ENCODE results near the gene C3orf38. TPM values are rescaled to one million over a fixed set of nuclear protein-coding genes. Genes with fewer than 3 reads are reported as not detected.
"Not testable (repeated sequence)": the region's sequence is repeated elsewhere in the genome, so short reads cannot be mapped to it uniquely, and the experiment has no call there.

C3orf38 gene
- total RNA-seq, 4 donors from 2014 or later: 14.0 to 19.9 (median 18.3) TPM

DNA sequence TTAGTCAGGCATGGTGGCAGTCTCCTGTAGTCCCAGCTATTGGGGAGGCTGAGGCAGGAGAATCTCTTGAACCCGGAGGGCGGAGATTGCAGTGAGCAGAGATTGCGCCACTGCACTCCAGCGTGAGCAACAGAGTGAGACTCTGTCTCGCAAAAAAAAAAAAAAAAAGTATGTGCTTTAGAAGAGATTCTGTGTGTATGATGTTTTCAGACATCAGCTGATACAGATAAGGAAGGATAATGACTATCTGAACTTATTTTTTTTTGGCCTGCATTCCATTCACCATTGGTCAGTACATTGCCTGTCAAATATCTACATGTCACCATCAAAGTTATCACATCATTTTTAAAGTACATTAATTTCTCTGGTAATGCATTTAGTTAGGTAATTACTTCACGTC, 17.4 kb downstream of the C3orf38 start:
- no peak for DNase-seq (ENCODE audit: low spot score in 2 of 2)
- TF ChIP-seq, protein P1, sequence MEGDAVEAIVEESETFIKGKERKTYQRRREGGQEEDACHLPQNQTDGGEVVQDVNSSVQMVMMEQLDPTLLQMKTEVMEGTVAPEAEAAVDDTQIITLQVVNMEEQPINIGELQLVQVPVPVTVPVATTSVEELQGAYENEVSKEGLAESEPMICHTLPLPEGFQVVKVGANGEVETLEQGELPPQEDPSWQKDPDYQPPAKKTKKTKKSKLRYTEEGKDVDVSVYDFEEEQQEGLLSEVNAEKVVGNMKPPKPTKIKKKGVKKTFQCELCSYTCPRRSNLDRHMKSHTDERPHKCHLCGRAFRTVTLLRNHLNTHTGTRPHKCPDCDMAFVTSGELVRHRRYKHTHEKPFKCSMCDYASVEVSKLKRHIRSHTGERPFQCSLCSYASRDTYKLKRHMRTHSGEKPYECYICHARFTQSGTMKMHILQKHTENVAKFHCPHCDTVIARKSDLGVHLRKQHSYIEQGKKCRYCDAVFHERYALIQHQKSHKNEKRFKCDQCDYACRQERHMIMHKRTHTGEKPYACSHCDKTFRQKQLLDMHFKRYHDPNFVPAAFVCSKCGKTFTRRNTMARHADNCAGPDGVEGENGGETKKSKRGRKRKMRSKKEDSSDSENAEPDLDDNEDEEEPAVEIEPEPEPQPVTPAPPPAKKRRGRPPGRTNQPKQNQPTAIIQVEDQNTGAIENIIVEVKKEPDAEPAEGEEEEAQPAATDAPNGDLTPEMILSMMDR (IDR thresholded peaks at IDR 0.05): no peak
- TF ChIP-seq POLR2A (IDR thresholded peaks at IDR 0.05): no peak
- intact Hi-C loops (cut with DNase I; ENCODE audit: low total_unique reads): no loop called here
- H3K4me3 ChIP-seq (ENCODE audit: low read depth, poor library complexity, severe bottlenecking): no peak overlapping the region
- WGBS, 2 donors: 96 to 99% methylated on average over 6 of the region's 6 CpGs

DNA sequence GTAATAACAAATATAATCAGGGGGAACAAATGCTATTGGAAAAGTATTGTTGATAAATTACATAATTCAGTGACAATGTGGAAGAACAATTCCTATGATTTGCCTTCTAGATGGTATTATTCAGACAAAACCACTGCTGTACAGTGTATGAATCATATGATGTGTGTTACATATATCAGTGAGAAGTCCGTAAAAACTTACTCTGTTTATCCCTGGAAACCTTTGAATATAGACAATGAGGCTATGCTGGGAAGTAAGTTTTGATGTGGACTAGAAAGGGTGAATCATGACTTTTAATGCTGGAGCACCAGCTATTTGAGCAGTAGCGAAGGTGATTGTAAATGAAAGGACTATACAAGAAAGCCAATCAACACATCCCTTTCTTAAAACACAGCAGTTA, 17.9 kb downstream of the C3orf38 start:
- intact Hi-C loops (cut with DNase I; ENCODE audit: low total_unique reads): no loop called here
- WGBS, 2 donors: 93 to 95% methylated on average over 2 of the region's 2 CpGs
- TF ChIP-seq, protein P1 (IDR thresholded peaks at IDR 0.05): no peak
- no peak for TF ChIP-seq POLR2A (IDR thresholded peaks at IDR 0.05)

GRCh38 chr3:88168171-88168570, 18.4 kb downstream of the C3orf38 start:
- no peak overlapping the region for H3K4me3 ChIP-seq (ENCODE audit: low read depth, poor library complexity, severe bottlenecking)
- 87% methylated on average over 5 of the region's 5 CpGs for WGBS, 2 donors
- TF ChIP-seq, protein P1 (IDR thresholded peaks at IDR 0.05): no peak
- no peak for TF ChIP-seq POLR2A (IDR thresholded peaks at IDR 0.05)
- intact Hi-C loops (cut with DNase I; ENCODE audit: low total_unique reads): no loop called here
- DNase-seq (ENCODE audit: low spot score in 2 of 2): no peak

More for the DNA sequence above, 17.9 kb downstream of the C3orf38 start:
- no peak for DNase-seq (ENCODE audit: low spot score in 2 of 2)
- H3K4me3 ChIP-seq (ENCODE audit: low read depth, poor library complexity, severe bottlenecking): no peak overlapping the region

DNA sequence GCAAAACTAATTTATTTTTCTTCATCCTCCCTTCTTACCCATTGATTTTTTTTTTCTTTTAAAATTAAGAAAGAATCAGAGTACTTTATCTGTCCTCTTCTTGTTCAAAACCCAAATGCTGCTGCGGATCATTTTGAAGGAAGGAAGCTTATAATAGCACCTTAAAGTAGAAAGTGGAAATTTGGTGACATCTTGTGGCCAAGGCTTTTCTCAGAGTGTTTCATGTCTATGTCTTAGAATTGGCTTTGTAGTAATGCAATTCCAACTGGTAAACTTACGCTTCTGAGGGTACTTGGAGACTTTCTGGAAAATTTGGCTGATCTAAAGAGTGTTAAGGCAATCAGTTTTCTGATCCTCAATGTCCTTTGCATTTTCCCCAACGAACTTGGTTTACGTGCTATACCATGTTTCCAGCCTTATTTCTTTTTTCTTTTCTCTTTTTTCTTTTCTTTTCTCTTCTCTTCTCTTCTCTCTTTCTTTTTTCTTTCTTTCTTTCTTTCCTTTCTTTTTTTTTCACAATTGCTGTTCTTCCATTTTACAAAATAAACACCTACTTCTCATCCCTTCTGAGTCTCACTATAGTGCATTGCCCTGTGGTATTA, 30.7 kb downstream of the C3orf38 start:
- TF ChIP-seq, protein P1 (IDR thresholded peaks at IDR 0.05): no peak
- TF ChIP-seq POLR2A (IDR thresholded peaks at IDR 0.05): no peak
- H3K4me3 ChIP-seq (ENCODE audit: low read depth, poor library complexity, severe bottlenecking): no peak overlapping the region
- no peak for DNase-seq (ENCODE audit: low spot score in 2 of 2)
- 57 to 66% methylated on average over 4 of the region's 4 CpGs for WGBS, 2 donors
- intact Hi-C loops (cut with DNase I; ENCODE audit: low total_unique reads): no loop called here

GRCh38 chr3:88182165-88182918, 32.6 kb downstream of the C3orf38 start:
- DNase-seq (ENCODE audit: low spot score in 2 of 2); intact Hi-C loops (cut with DNase I; ENCODE audit: low total_unique reads); H3K4me3 ChIP-seq (ENCODE audit: low read depth, poor library complexity, severe bottlenecking): not testable (repeated sequence)
- WGBS, 2 donors: 90 to 95% methylated on average over 9 of the region's 9 CpGs

DNA sequence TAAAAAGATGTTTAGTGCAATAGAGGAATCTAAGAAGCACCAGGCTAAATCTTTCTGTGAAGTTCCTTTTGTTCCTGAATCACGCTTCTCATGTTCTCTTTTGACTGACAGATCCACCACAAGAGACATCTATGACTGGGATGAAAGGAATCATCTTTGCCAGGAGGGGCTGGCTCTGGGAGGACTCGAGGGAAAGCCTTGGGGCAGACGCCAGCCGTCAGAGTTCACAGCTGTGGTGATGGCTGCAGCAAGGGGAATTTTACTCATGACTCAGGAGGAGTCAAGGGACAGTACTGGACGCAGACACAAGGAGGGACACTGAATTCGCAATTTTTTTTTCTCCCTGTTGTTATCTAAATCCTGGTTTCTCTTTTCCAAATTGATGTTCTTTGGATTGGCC, 38.7 kb downstream of the C3orf38 start:
- intact Hi-C loops (cut with DNase I; ENCODE audit: low total_unique reads): no loop called here
- no peak overlapping the region for H3K4me3 ChIP-seq (ENCODE audit: low read depth, poor library complexity, severe bottlenecking)
- TF ChIP-seq, protein P1 (IDR thresholded peaks at IDR 0.05): no peak
- TF ChIP-seq POLR2A (IDR thresholded peaks at IDR 0.05): no peak
- WGBS, 2 donors: 53 to 69% methylated on average over 6 of the region's 6 CpGs
- no peak for DNase-seq (ENCODE audit: low spot score in 2 of 2)

All from lower leg skin (tissue), 4 donors.